ENCODE data around the gene ARHGDIB.

Gene ARHGDIB

DNA sequence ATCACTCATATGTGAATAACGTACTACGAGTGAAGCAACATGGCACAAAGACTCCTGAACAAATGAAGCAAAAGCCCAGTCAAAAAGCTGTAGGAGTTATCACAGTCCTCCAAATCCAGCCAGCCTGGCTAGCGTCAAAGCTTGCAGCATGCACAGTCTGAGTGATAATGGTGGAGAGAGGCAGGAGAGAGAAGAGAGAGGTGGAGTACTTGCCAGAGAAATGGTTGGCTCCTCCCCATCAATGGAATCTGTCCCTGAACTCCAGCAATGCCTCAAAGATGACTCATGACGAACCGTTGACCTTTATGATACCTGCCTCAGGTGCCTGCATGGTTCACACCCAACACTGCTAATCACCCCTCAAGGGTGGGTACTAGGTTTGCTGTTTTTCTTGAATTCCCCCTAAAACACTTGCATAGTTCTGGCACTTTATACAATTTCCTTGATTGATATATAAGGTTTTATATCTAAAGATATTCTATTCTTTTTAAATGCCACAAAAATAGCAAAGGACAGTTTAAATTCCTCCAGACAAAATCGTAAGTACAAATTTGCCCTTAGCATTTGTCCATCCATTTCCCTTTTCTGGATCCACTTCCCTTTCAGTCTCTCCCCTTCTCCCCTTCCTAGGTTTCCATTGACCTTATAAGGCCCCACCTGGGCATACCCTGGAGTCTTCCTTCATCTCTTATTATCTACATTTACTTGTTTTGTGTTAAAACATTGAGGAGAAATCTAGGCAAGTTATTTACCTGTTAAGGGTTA, 10.2 kb downstream of the ARHGDIB start:
- no peak for DNase-seq (ENCODE audit: extremely low read depth, insufficient read length)

DNA sequence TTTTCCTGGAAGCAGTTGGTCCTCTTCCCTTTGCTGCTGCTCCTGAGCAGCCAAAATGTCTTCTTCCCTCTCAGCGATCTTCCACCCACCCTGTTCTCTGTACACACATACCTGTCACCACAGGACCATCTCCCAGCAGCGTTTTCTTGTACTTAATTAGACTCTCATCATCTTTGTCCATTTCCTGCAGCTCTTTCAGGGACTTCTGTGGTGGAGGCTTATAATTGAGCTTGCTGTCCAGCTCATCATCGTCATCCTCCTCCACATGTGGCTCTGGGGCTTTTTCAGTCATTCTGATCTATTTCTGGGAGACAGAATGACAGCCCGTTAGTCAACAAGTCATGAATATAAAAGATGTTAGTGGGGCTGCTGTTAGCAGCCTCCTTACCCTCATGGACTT, 11.0 kb downstream of the ARHGDIB start:
- Histone ChIP-seq H3K27me3 (replicated peaks; ENCODE audit: control insufficient read depth, insufficient read depth, low read length) (no peaks in the 10 kb centered on the region), H3K4me3 (replicated peaks; ENCODE audit: low read depth, low read length) (no peak overlapping the region; the same call in 1 of the 2 replicates), H3K36me3 (ENCODE audit: control insufficient read depth, insufficient read depth, low read length) (peaks cover 25% of the 10 kb centered on the region)
- TF ChIP-seq, protein P1, sequence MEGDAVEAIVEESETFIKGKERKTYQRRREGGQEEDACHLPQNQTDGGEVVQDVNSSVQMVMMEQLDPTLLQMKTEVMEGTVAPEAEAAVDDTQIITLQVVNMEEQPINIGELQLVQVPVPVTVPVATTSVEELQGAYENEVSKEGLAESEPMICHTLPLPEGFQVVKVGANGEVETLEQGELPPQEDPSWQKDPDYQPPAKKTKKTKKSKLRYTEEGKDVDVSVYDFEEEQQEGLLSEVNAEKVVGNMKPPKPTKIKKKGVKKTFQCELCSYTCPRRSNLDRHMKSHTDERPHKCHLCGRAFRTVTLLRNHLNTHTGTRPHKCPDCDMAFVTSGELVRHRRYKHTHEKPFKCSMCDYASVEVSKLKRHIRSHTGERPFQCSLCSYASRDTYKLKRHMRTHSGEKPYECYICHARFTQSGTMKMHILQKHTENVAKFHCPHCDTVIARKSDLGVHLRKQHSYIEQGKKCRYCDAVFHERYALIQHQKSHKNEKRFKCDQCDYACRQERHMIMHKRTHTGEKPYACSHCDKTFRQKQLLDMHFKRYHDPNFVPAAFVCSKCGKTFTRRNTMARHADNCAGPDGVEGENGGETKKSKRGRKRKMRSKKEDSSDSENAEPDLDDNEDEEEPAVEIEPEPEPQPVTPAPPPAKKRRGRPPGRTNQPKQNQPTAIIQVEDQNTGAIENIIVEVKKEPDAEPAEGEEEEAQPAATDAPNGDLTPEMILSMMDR (IDR thresholded peaks at IDR 0.05; ENCODE audit: insufficient read depth, low read length, poor library complexity, severe bottlenecking) = no peak
- DNase-seq (ENCODE audit: extremely low read depth, insufficient read length) = peak; percentile 76

More for the DNA sequence above, 10.2 kb downstream of the ARHGDIB start:
- H3K27me3 ChIP-seq (replicated peaks; ENCODE audit: control insufficient read depth, insufficient read depth, low read length) = no peaks in the 10 kb centered on the region
- H3K4me3 ChIP-seq (replicated peaks; ENCODE audit: low read depth, low read length) = peak overlapping the region; percentile 16
- TF ChIP-seq, protein P1 (IDR thresholded peaks at IDR 0.05; ENCODE audit: insufficient read depth, low read length, poor library complexity, severe bottlenecking) = no peak
- H3K36me3 ChIP-seq (ENCODE audit: control insufficient read depth, insufficient read depth, low read length) = peaks cover 18% of the 10 kb centered on the region

DNA sequence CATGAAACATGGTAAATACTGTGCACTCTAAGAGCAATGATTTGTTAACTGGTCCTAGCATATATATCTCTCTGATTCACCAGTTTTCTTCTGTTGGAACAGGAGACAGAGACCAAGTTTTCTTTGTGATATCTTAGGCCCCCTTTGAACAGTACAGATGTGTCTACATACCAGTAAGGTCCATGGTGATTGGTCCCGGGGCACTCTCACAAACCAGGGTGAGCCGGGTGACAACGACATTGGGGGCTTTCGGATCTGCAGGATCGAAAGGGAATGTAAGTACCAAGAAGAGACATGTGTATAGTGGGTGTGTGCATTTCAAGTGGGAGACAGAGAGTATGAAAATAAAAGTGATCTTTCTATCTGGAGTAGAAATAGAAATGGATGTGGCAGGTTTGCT, 11.8 kb downstream of the ARHGDIB start:
- no peak for DNase-seq (ENCODE audit: extremely low read depth, insufficient read length)
- Histone ChIP-seq H3K36me3 (ENCODE audit: control insufficient read depth, insufficient read depth, low read length) (peaks cover 26% of the 10 kb centered on the region), H3K4me3 (replicated peaks; ENCODE audit: low read depth, low read length) (no peak overlapping the region; the same call in 1 of the 2 replicates), H3K27me3 (replicated peaks; ENCODE audit: control insufficient read depth, insufficient read depth, low read length) (no peaks in the 10 kb centered on the region)
- TF ChIP-seq, protein P1 (IDR thresholded peaks at IDR 0.05; ENCODE audit: insufficient read depth, low read length, poor library complexity, severe bottlenecking) = no peak

DNA sequence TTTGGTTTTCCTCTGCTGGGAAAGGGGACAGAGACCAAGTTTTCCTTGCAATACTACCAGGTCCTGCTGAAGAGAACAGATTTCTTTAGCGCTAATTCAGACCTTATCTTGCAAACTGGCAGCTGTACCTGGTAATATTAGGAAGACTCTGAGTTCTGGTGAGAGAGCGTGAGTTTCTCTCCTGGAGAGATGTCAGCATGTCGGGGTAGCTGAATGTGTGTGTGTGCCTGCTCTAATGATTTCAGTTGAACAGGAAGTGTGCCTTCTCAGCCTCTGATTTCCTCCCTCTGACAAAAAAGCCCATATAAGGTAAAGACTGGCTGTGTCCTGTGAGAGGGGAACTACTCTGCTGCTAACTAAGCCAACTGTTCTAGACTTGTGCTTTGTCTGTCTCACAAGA, 12.7 kb downstream of the ARHGDIB start:
- H3K4me3 ChIP-seq (replicated peaks; ENCODE audit: low read depth, low read length) = peak overlapping the region; percentile 38

DNA sequence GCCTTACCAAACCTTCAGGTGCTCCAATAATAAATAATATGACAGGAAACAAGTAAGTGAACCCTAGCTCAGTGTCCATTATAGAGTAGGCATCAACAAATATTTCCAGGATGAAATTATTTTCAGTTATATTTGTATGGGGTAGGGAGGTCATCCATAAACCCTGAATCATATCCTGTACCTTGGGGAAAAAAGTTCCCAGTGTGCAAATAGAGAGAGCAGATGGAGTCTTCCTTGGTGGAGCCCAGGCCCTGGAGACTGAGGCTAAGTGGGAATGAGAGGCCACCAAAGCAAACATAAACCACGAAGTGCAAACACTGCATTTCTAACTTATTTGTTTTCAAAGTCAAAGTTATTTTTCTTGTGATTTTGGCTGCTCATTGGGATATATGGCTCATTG, 14.5 kb downstream of the ARHGDIB start:
- Histone ChIP-seq H3K36me3 (ENCODE audit: control insufficient read depth, insufficient read depth, low read length) (peaks cover 34% of the 10 kb centered on the region), H3K4me3 (replicated peaks; ENCODE audit: low read depth, low read length) (no peak overlapping the region), H3K27me3 (replicated peaks; ENCODE audit: control insufficient read depth, insufficient read depth, low read length) (no peaks in the 10 kb centered on the region)
- no peak for DNase-seq (ENCODE audit: extremely low read depth, insufficient read length)
- TF ChIP-seq, protein P1 (IDR thresholded peaks at IDR 0.05; ENCODE audit: insufficient read depth, low read length, poor library complexity, severe bottlenecking) = no peak

More for the DNA sequence above, 12.7 kb downstream of the ARHGDIB start:
- Histone ChIP-seq H3K27me3 (replicated peaks; ENCODE audit: control insufficient read depth, insufficient read depth, low read length) (no peaks in the 10 kb centered on the region), H3K36me3 (ENCODE audit: control insufficient read depth, insufficient read depth, low read length) (peaks cover 29% of the 10 kb centered on the region)
- peak; percentile 71 for DNase-seq (ENCODE audit: extremely low read depth, insufficient read length)
- TF ChIP-seq, protein P1 (IDR thresholded peaks at IDR 0.05; ENCODE audit: insufficient read depth, low read length, poor library complexity, severe bottlenecking) = no peak
